DOHH2 (cell line): ENCODE measurements around the gene QRFPR.

ENCODE experiments used
- CTCF ChIP-seq: fragments of 200-600 bp; sonication (generic); IDR thresholded peaks from one replicate; pipeline ENCODE4 v1.5.1; 2014; ENCODE audit warnings: antibody characterized with exemption, mild to moderate bottlenecking, low read depth, low read length; ENCODE audit not compliant: poor library complexity, severe bottlenecking
- EZH2phosphoT487 ChIP-seq: fragments of 200-600 bp; sonication (generic); IDR thresholded peaks from 2 replicates; pipeline ENCODE4 v1.6.1; 2017; ENCODE audit warnings: borderline replicate concordance, mild to moderate bottlenecking, antibody characterized with exemption, low read length, moderate library complexity, mixed read lengths

GRCh38 chr4:121373841-121374240 is 7.0 kb downstream of the QRFPR start:
- TF ChIP-seq CTCF (no peak), EZH2phosphoT487 (no peak)
